Natural killer cell (primary cell): ENCODE results near the gene AHDC1. TPM values are rescaled to one million over a fixed set of nuclear protein-coding genes. Genes with fewer than 3 reads are reported as not detected.
"Not testable (repeated sequence)": the region's sequence is repeated elsewhere in the genome, so short reads cannot be mapped to it uniquely, and the experiment has no call there.

Experiments used
- ATAC-seq, 3 donors: fragments of 150-1000 bp in 2 of 3; fragments of 200-7000 bp in 1 of 3; cut with Tn5 transposase; 1 replicate in 1 of 3; 2 replicates in 2 of 3; pipeline ENCODE4 v1.10.0; 2021; ENCODE audit warnings: mild to moderate bottlenecking in 2 of 3, moderate library complexity in 2 of 3
- DNase-seq, 2 donors: peaks; one replicate each; pipeline versions ENCODE4 v3.0.0 to v3.0.0-alpha.2; 2013 to 2021; ENCODE audit warnings: mixed read lengths in 1 of 2
- H3K27ac ChIP-seq: one replicate; pipeline ENCODE4 v1.5.1; 2013; ENCODE audit warnings: mild to moderate bottlenecking, low read length
- H3K27me3 ChIP-seq: one replicate; pipeline ENCODE4 v1.6.1; 2013; ENCODE audit warnings: low read length; ENCODE audit not compliant: control insufficient read depth, insufficient read depth
- H3K36me3 ChIP-seq: one replicate; pipeline ENCODE4 v1.6.1; 2013; ENCODE audit warnings: low read length; ENCODE audit not compliant: control insufficient read depth, insufficient read depth
- H3K4me1 ChIP-seq: one replicate; pipeline ENCODE4 v1.6.1; 2013; ENCODE audit warnings: low read length; ENCODE audit not compliant: control insufficient read depth, insufficient read depth
- H3K4me3 ChIP-seq: one replicate; pipeline ENCODE4 v1.5.1; 2013; ENCODE audit warnings: low read length
- H3K9me3 ChIP-seq: one replicate; pipeline ENCODE4 v1.6.1; 2013; ENCODE audit warnings: low read length; ENCODE audit not compliant: control insufficient read depth, insufficient read depth
- H3K27ac Mint-ChIP-seq, 2 donors: one replicate each; pipeline ENCODE4 v1.8.0; 2022; ENCODE audit warnings: mild to moderate bottlenecking in 2 of 2, mixed read lengths in 2 of 2, moderate library complexity in 1 of 2
- H3K27me3 Mint-ChIP-seq, 2 donors: one replicate each; pipeline ENCODE4 v1.8.0; 2022; ENCODE audit warnings: low read depth in 2 of 2, mixed read lengths in 2 of 2
- H3K36me3 Mint-ChIP-seq: one replicate; pipeline ENCODE4 v1.8.0; 2022; ENCODE audit warnings: mixed read lengths
- H3K4me1 Mint-ChIP-seq, 2 donors: one replicate each; pipeline ENCODE4 v1.8.0; 2022; ENCODE audit warnings: mixed read lengths in 2 of 2
- H3K4me3 Mint-ChIP-seq: one replicate; pipeline ENCODE4 v1.8.0; 2022; ENCODE audit warnings: mild to moderate bottlenecking, moderate library complexity, mixed read lengths
- H3K9me3 Mint-ChIP-seq, 2 donors: one replicate each; pipeline ENCODE4 v1.8.0; 2022; ENCODE audit warnings: mixed read lengths in 2 of 2
- WGBS: methylation state at CpG from one replicate; pipeline ENCODE4 v1.1.7; 2013; ENCODE audit warnings: missing lambda C conversion rate; ENCODE audit not compliant: insufficient coverage; 5-methylcytosine and 5-hydroxymethylcytosine counted together
- intact Hi-C: fragments of 100-400 bp; cut with micrococcal nuclease; formaldehyde crosslinking; loops from one replicate; pipeline ENCODE4 v1.14.2; 2022
- total RNA-seq, 4 donors: library from RNA; stranded (reverse); fragments of 120-200 nt in 1 of 4; gene quantifications; one replicate each; pipeline versions ENCODE4 v1.2.3 to v1.2.4, GENCODE V29; 2013 to 2022
- TF ChIP-seq, protein P1 (sequence below): fragments of 200-600 bp; IDR thresholded peaks from one replicate; pipeline ENCODE4 v1.8.0; 2022; ENCODE audit warnings: antibody characterized with exemption

Gene AHDC1
- total RNA-seq, 3 donors from 2014 or later (not counting 1 experiment from before 2014, with no cell fraction given), result 39.6 to 67.0 (median 47.0) TPM

DNA sequence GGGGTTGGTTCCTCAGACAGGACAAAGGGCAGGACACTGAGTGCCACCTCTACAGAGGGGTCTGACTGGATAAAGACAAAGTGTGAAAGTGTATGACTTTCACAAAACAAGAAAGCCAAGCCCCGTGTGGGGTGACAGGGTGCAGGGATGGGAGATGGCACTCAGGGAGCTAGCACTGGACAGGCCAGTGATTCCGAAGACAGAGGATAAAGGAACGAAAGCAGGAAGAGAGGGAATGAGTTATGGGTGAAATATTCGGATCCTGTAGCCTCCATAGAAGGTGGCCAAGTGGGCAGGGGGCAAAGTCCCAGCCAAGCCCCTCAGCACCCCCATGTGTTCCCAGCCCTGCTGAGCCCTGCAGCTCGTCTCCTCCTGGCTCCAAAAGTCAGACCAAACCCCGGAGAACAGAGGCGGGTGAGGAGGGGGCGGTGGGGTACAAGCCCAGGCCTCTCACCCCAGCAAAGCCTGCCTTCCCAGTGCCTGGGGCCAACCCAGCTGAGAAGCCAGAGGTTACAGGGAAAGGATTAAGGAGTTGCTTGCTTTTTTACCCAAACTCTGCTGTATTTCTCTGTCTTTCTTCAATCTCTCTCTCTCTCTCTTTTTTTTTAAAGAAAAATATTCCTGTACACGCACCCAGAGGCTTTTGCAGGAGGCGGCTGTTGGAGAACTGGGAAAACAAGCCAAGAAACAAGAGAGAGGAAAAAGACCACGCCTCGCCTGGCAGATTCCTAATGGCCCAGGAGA lies 99.9 kb downstream of the AHDC1 start:
- Mint-ChIP-seq H3K36me3 (no peaks in the 10 kb centered on the region), H3K27ac (no peak overlapping the region), H3K4me1 (no peaks in the 10 kb centered on the region), H3K27me3 (no peaks in the 10 kb centered on the region), H3K9me3 (no peaks in the 10 kb centered on the region), H3K4me3 (no peak overlapping the region)
- TF ChIP-seq, protein P1, sequence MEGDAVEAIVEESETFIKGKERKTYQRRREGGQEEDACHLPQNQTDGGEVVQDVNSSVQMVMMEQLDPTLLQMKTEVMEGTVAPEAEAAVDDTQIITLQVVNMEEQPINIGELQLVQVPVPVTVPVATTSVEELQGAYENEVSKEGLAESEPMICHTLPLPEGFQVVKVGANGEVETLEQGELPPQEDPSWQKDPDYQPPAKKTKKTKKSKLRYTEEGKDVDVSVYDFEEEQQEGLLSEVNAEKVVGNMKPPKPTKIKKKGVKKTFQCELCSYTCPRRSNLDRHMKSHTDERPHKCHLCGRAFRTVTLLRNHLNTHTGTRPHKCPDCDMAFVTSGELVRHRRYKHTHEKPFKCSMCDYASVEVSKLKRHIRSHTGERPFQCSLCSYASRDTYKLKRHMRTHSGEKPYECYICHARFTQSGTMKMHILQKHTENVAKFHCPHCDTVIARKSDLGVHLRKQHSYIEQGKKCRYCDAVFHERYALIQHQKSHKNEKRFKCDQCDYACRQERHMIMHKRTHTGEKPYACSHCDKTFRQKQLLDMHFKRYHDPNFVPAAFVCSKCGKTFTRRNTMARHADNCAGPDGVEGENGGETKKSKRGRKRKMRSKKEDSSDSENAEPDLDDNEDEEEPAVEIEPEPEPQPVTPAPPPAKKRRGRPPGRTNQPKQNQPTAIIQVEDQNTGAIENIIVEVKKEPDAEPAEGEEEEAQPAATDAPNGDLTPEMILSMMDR, result no peak
- H3K27ac ChIP-seq, result no peak overlapping the region
- no peak overlapping the region for H3K4me3 ChIP-seq
- H3K9me3 ChIP-seq, result no peaks in the 10 kb centered on the region
- DNase-seq (no peak), ATAC-seq (no peak)
- 94% methylated on average over 11 of the region's 12 CpGs for WGBS
- H3K27me3 ChIP-seq, result no peaks in the 10 kb centered on the region
- intact Hi-C loops, result no loop called here
- H3K36me3 ChIP-seq, result no peaks in the 10 kb centered on the region
- H3K4me1 ChIP-seq, result no peaks in the 10 kb centered on the region

GRCh38 chr1:27503033-27503432 lies 100.9 kb downstream of the AHDC1 start:
- no peak overlapping the region for H3K4me3 Mint-ChIP-seq
- no peaks in the 10 kb centered on the region for H3K4me1 ChIP-seq
- H3K27me3 ChIP-seq, result no peaks in the 10 kb centered on the region
- no peaks in the 10 kb centered on the region for H3K27me3 Mint-ChIP-seq
- TF ChIP-seq, protein P1, result no peak
- no peak overlapping the region for H3K4me3 ChIP-seq
- no peaks in the 10 kb centered on the region for H3K9me3 Mint-ChIP-seq
- ATAC-seq (no peak), DNase-seq (no peak)
- no peak overlapping the region for H3K27ac ChIP-seq
- no peak overlapping the region for H3K27ac Mint-ChIP-seq
- no peaks in the 10 kb centered on the region for H3K4me1 Mint-ChIP-seq
- H3K9me3 ChIP-seq, result no peaks in the 10 kb centered on the region
- WGBS, result 95% methylated on average over 2 of the region's 2 CpGs
- H3K36me3 ChIP-seq, result no peaks in the 10 kb centered on the region
- intact Hi-C loops, result no loop called here
- no peaks in the 10 kb centered on the region for H3K36me3 Mint-ChIP-seq

GRCh38 chr1:27501159-27501558 lies 102.8 kb downstream of the AHDC1 start:
- H3K4me3 Mint-ChIP-seq, ATAC-seq, H3K27ac ChIP-seq, H3K27ac Mint-ChIP-seq, H3K4me1 Mint-ChIP-seq, H3K9me3 ChIP-seq, H3K9me3 Mint-ChIP-seq, H3K4me3 ChIP-seq, H3K4me1 ChIP-seq, H3K27me3 ChIP-seq, H3K27me3 Mint-ChIP-seq, DNase-seq, intact Hi-C loops, H3K36me3 Mint-ChIP-seq, H3K36me3 ChIP-seq: not testable (repeated sequence)
- WGBS, result 100% methylated on average over 2 of the region's 2 CpGs

DNA sequence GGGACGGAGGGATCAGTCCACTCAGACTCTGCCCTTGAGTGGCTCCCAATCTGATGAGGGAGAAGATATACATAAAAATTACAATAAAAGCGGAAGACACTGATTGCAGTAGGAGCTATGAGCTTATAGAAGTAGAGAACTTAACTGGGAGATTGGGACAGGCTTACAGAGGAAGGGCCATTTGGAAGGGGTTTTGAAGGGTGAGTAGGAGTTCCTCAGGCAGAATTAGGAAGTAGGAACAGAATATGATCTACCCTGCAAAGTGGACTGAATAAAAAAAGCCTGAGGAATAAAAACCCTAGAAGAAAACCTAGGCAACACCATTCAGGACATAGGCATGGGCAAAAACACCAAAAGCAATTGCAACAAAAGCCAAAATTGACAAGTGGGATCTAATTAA lies 104.8 kb downstream of the AHDC1 start:
- Mint-ChIP-seq H3K4me1 (no peaks in the 10 kb centered on the region), H3K36me3 (no peaks in the 10 kb centered on the region), H3K4me3 (no peak overlapping the region), H3K9me3 (no peaks in the 10 kb centered on the region), H3K27me3 (peaks cover 0 to 5% of the 10 kb centered on the region in 2 donors), H3K27ac (no peak overlapping the region)
- ATAC-seq (no peak), DNase-seq (no peak)
- intact Hi-C loops, result no loop called here
- TF ChIP-seq, protein P1, result no peak
- no peak overlapping the region for H3K4me3 ChIP-seq
- 100% methylated on average over 1 of the region's 2 CpGs for WGBS
- no peaks in the 10 kb centered on the region for H3K4me1 ChIP-seq
- no peaks in the 10 kb centered on the region for H3K27me3 ChIP-seq
- no peak overlapping the region for H3K27ac ChIP-seq
- H3K9me3 ChIP-seq, result no peaks in the 10 kb centered on the region
- no peaks in the 10 kb centered on the region for H3K36me3 ChIP-seq
